K562 (cell line): ENCODE measurements around the gene ASXL2. TPM values are rescaled to one million over a fixed set of nuclear protein-coding genes. Genes with fewer than 3 reads are reported as not detected.
A peak's percentile ranks its signal among the peaks of the same experiment; 100 is the strongest.

ENCODE experiments used
- ATAC-seq: fragments of 200-7000 bp; cut with Tn5 transposase; 3 replicates; pipeline ENCODE4 v1.9.1; 2020; ENCODE audit warnings: moderate library complexity
- BruUV-seq: library from RNA; stranded (reverse); fragments of 400-500 nt; replicated peaks from 2 replicates; lab custom pipeline; 2021; lab: Mats Ljungman, UMichigan
- CTCF ChIA-PET: fragments of 300-600 bp; formaldehyde crosslinking; extraction: SDS; loops from one replicate; lab custom pipeline; 2021; ENCODE audit warnings: low intra/inter-chr PET ratio; lab: Yijun Ruan, JAX
- POLR2A ChIA-PET: fragments of 300-600, 350-650 bp; sonication (Branson Sonifier 250); formaldehyde crosslinking; extraction: SDS; loops from one replicate; lab custom pipeline; 2021; ENCODE audit warnings: antibody characterized with exemption, inconsistent platforms; lab: Yijun Ruan, JAX
- DNase-seq, 4 experiments: peaks; one replicate each; pipeline versions ENCODE4 v3.0.0 to v3.0.0-alpha.2; 2011 to 2018; ENCODE audit warnings: low spot score in 3 of 4, mixed read lengths in 3 of 4; ENCODE audit errors: extremely low read depth in 1 of 4
- FAIRE-seq: peaks from 2 replicates; lab custom pipeline; 2011; peaks lifted over from hg19 to GRCh38; lab: Jason Lieb, UNC
- H2AFZ ChIP-seq: 2 replicates; pipeline ENCODE4 v1.6.0; 2011; ENCODE audit warnings: low read depth, low read length, control low read depth, inconsistent platforms
- H3K27ac ChIP-seq: fragments of 200-600 bp; 3 replicates; pipeline ENCODE4 v1.8.0; 2011; ENCODE audit warnings: low read depth, mild to moderate bottlenecking, control low read depth, inconsistent platforms, low read length, moderate library complexity, mixed read lengths; ENCODE audit errors: extremely low read depth
- H3K27me3 ChIP-seq, 2 experiments: fragments of 300-600 bp in 1 of 2; 2 replicates in 1 of 2; 3 replicates in 1 of 2; pipeline versions ENCODE4 v1.6.0 to v1.8.0; 2011; ENCODE audit warnings: inconsistent platforms in 2 of 2, low read length in 2 of 2, mild to moderate bottlenecking in 1 of 2, mixed read lengths in 1 of 2, moderate library complexity in 1 of 2; ENCODE audit not compliant: control insufficient read depth in 2 of 2, insufficient read depth in 2 of 2
- H3K36me3 ChIP-seq: fragments of 300-600 bp; 3 replicates; pipeline ENCODE4 v1.8.0; 2011; ENCODE audit warnings: mild to moderate bottlenecking, low read length, inconsistent platforms; ENCODE audit not compliant: control insufficient read depth, insufficient read depth
- H3K4me1 ChIP-seq, 2 experiments: fragments of 200-600 bp in 1 of 2; replicated peaks in 1 of 2; 2 replicates in 1 of 2; 3 replicates in 1 of 2; pipeline versions ENCODE4 v1.5.1 to v1.8.0; 2011; ENCODE audit warnings: inconsistent platforms in 2 of 2, low read length in 2 of 2, mild to moderate bottlenecking in 1 of 2, mixed read lengths in 1 of 2, moderate library complexity in 1 of 2; ENCODE audit not compliant: control insufficient read depth in 2 of 2, insufficient read depth in 2 of 2
- H3K4me2 ChIP-seq: 2 replicates; pipeline ENCODE4 v1.6.1; 2011; ENCODE audit warnings: low read length, control low read depth, inconsistent platforms, mixed read lengths; ENCODE audit not compliant: insufficient read depth
- H3K4me3 ChIP-seq: fragments of 200-600 bp; sonication (generic), shearing (Covaris generic); 2 replicates; pipeline ENCODE4 v1.5.1; 2016; ENCODE audit warnings: control low read depth, inconsistent platforms
- H3K79me2 ChIP-seq: fragments of 200-600 bp; 3 replicates; pipeline ENCODE4 v1.8.0; 2011; ENCODE audit warnings: low read length, inconsistent platforms; ENCODE audit not compliant: control insufficient read depth, insufficient read depth
- H3K9ac ChIP-seq, 2 experiments: 2 replicates each; pipeline versions ENCODE4 v1.6.0 to v1.6.1; 2011; ENCODE audit warnings: low read depth in 2 of 2, low read length in 2 of 2, control low read depth in 1 of 2, inconsistent platforms in 1 of 2, mild to moderate bottlenecking in 1 of 2, mixed read lengths in 1 of 2; ENCODE audit not compliant: insufficient read depth in 1 of 2
- H3K9me1 ChIP-seq: one replicate; pipeline ENCODE4 v1.6.0; 2011; ENCODE audit warnings: inconsistent platforms, mild to moderate bottlenecking, low read length, moderate library complexity; ENCODE audit not compliant: control insufficient read depth, insufficient read depth
- H3K9me3 ChIP-seq: replicated peaks from 2 replicates; pipeline ENCODE4 v1.5.1; 2011; ENCODE audit warnings: low read depth, low read length, inconsistent platforms; ENCODE audit not compliant: control insufficient read depth, insufficient read depth
- H4K20me1 ChIP-seq: replicated peaks from 2 replicates; pipeline ENCODE4 v1.6.1; 2011; ENCODE audit warnings: low read length, inconsistent platforms, mixed read lengths; ENCODE audit not compliant: control insufficient read depth, insufficient read depth
- C11orf30 ChIP-seq: fragments of 450-650 bp; IDR thresholded peaks from 2 replicates; pipeline ENCODE4 v1.6.1; 2016; ENCODE audit warnings: low read depth, mild to moderate bottlenecking
- MAZ ChIP-seq, 2 experiments: fragments of 450-650 bp in 1 of 2; sonication (generic) in 1 of 2; formaldehyde crosslinking; IDR thresholded peaks in 1 of 2; conservative IDR thresholded peaks in 1 of 2; 2 replicates each; pipeline versions ENCODE4 v1.4.0 to v1.5.0; 2020; ENCODE audit warnings: mild to moderate bottlenecking in 1 of 2, missing genetic modification reagents in 1 of 2
- ZNF121 ChIP-seq: sonication (generic); formaldehyde crosslinking; conservative IDR thresholded peaks from 2 replicates; pipeline ENCODE4 v1.8.0; 2022; ENCODE audit warnings: missing genetic modification reagents
- ZNF316 ChIP-seq: fragments of 450-650 bp; IDR thresholded peaks from 2 replicates; pipeline ENCODE4 v1.6.1; 2016
- WGBS: fragments of 100-300 bp; shearing (Covaris generic); methylation state at CpG from one replicate; pipeline ENCODE4 v1.1.6; 2016; ENCODE audit warnings: low coverage, mixed read lengths; ENCODE audit not compliant: insufficient coverage; ENCODE audit errors: missing lambda C conversion rate; 5-methylcytosine and 5-hydroxymethylcytosine counted together
- in situ Hi-C: fragments of 300-500 bp; cut with MboI; formaldehyde crosslinking; loops from 4 replicates; pipeline ENCODE4 v1.15.0; 2018; ENCODE audit warnings: inconsistent platforms, mixed read lengths
- intact Hi-C: fragments of 100-400 bp; cut with micrococcal nuclease; formaldehyde crosslinking; loops from 2 replicates; pipeline ENCODE4 v1.14.2; 2022
- polyA plus RNA-seq, 8 experiments: library from polyadenylated mRNA; depleted of rRNA in 4 of 8; stranded (reverse) in 5 of 8; unstranded in 3 of 8; fragments of >200 nt; fragmentation: Nextera tagmentation in 2 of 8; fragmentation: Illumina TruSeq in 1 of 8; extraction: Ambion mirVana in 2 of 8; extraction: Trizol in 1 of 8; gene quantifications; 2 replicates each; pipeline versions ENCODE4 v1.2.1 to v1.2.3, GENCODE V29; 2011 to 2014; ENCODE audit warnings: inconsistent platforms in 1 of 8, missing spikeins in 1 of 8
- total RNA-seq, 7 experiments: library from RNA; depleted of rRNA in 6 of 7; stranded (reverse); fragments of >200 nt in 6 of 7; fragmentation: Illumina TruSeq in 2 of 7; extraction: Trizol in 2 of 7; gene quantifications; 2 replicates each; pipeline versions ENCODE4 v1.2.1 to v1.2.3, GENCODE V29; 2011 to 2021; ENCODE audit warnings: low replicate concordance in 1 of 7
- TF ChIP-seq, protein P1 (sequence below): fragments of 250-450 bp; sonication (Bioruptor Pico); IDR thresholded peaks from 2 replicates; pipeline ENCODE4 v1.8.0; 2021; ENCODE audit warnings: mild to moderate bottlenecking, moderate library complexity

The ASXL2 gene
- total and polyA plus RNA-seq, 9 of the 15 experiments (the other 6 are each of a cell fraction or from before 2014, with no cell fraction given), result 2.2 to 25.9 (median 9.0) TPM

- H3K79me2 ChIP-seq, result no peaks in the 10 kb centered on the region
- POLR2A ChIA-PET, result no interaction called here
- no peaks in the 10 kb centered on the region for H3K9me3 ChIP-seq
- in situ Hi-C loops, result no loop called here
- H3K27ac ChIP-seq, result no peak overlapping the region
- H3K4me1 ChIP-seq, result no peaks in the 10 kb centered on the region
- 99% methylated on average over 5 of the region's 5 CpGs for WGBS
- CTCF ChIA-PET, result no interaction called here
- H3K9ac ChIP-seq, result no peak overlapping the region
- BruUV-seq, result no TSS peak
- H2AFZ ChIP-seq, result no peak overlapping the region
- H4K20me1 ChIP-seq, result no peaks in the 10 kb centered on the region
- no peak for FAIRE-seq
- H3K4me3 ChIP-seq, result no peak overlapping the region
- no peak for ATAC-seq
- TF ChIP-seq MAZ (CRISPR knock-in tag; conservative IDR thresholded peaks at IDR 0.05 in 1 of 2, IDR thresholded peaks at IDR 0.05 in 1 of 2), result no peak
- TF ChIP-seq ZNF121, result peak; percentile 90
- TF ChIP-seq, all 486 proteins: peak for 1
- no peaks in the 10 kb centered on the region for H3K9me1 ChIP-seq
- no peak for DNase-seq
- intact Hi-C loops, result no loop called here
- H3K27me3 ChIP-seq, result no peaks in the 10 kb centered on the region
- H3K36me3 ChIP-seq, result peaks cover 5% of the 10 kb centered on the region; the same call in 2 of the 3 replicates
- H3K4me2 ChIP-seq, result no peak overlapping the region
These were observed 101.2 kb downstream of the ASXL2 start for GRCh38 chr2:25777077-25777476.

- ATAC-seq (no peak), DNase-seq (no peak), FAIRE-seq (no peak)
- H3K9me3 ChIP-seq, result no peaks in the 10 kb centered on the region
- no TSS peak for BruUV-seq
- H3K9ac ChIP-seq, result no peak overlapping the region
- in situ Hi-C loops (no loop called here), intact Hi-C loops (no loop called here)
- CTCF ChIA-PET, result interaction anchor here (0.7 kb wide), 1 partner anchor 960 kb away, joined by 6 read pairs; no protein-coding TSS in a partner anchor
- H3K4me1 ChIP-seq, result no peaks in the 10 kb centered on the region; a peak in 1 of 5 replicates
- WGBS, result 95% methylated on average over 4 of the region's 4 CpGs
- H3K79me2 ChIP-seq, result no peaks in the 10 kb centered on the region
- no peak overlapping the region for H3K4me2 ChIP-seq
- TF ChIP-seq, protein P1, sequence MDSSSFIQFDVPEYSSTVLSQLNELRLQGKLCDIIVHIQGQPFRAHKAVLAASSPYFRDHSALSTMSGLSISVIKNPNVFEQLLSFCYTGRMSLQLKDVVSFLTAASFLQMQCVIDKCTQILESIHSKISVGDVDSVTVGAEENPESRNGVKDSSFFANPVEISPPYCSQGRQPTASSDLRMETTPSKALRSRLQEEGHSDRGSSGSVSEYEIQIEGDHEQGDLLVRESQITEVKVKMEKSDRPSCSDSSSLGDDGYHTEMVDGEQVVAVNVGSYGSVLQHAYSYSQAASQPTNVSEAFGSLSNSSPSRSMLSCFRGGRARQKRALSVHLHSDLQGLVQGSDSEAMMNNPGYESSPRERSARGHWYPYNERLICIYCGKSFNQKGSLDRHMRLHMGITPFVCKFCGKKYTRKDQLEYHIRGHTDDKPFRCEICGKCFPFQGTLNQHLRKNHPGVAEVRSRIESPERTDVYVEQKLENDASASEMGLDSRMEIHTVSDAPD (CRISPR knock-in tag), result no peak
- TF ChIP-seq ZNF316 (peak; percentile 73), C11orf30 (peak; percentile 32; the same call in 1 of the 2 replicates)
- POLR2A ChIA-PET, result interaction anchor here (1.3 to 1.5 kb wide), 2 partner anchors 8 to 23 kb away, joined by 3 to 4 read pairs; no protein-coding TSS in a partner anchor
- H3K4me3 ChIP-seq, result no peak overlapping the region
- no peak overlapping the region for H3K27ac ChIP-seq
- H3K27me3 ChIP-seq, result no peaks in the 10 kb centered on the region
- no peak overlapping the region for H2AFZ ChIP-seq
- H3K9me1 ChIP-seq, result no peaks in the 10 kb centered on the region
- H4K20me1 ChIP-seq, result no peaks in the 10 kb centered on the region
- H3K36me3 ChIP-seq, result peaks cover 43% of the 10 kb centered on the region
These were observed 106.2 kb downstream of the ASXL2 start for GRCh38 chr2:25772078-25772477.
